ENCODE measurements around the gene MAP3K10.

DNA sequence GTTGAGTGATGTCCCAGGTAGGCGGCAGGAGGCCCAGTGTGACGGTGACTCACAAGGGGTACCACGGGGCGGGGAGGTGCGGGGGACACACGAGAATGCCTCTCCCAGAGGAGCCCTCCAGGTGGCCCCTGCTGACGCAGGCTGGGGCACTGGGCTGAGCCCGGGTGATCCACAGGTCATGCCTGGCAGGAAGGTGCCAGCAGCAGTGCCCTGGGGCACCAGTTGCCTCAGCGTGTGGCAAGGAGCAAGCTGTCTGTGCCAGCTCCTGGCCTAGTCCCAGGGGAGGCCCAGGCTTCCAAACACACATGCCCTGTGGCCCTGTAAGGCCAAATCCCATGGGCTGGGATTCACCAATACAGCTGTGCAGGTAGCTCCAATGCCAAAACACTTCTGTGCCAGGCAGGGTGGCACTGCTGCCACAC is 65.9 kb downstream of the MAP3K10 start:
- TF ChIP-seq POLR2AphosphoS5 (IDR thresholded peaks at IDR 0.05; ENCODE audit: borderline replicate concordance, low read depth, low read length) (no peak), EZH2 (IDR thresholded peaks at IDR 0.05) (no peak), FOXP2 (optimal IDR thresholded peaks at IDR 0.05; ENCODE audit: control extremely low read depth, extremely low read length, insufficient read depth) (no peak)

All from SK-N-MC (cell line).